Activated CD8-positive, alpha-beta memory T cell treated with anti-CD3 and anti-CD28 coated beads, Interleukin-2, amount 50 U/mL, for 1 hour (primary cell): ENCODE data around the gene MMP2.

ENCODE experiments used
- DNase-seq: peaks from one replicate; pipeline ENCODE4 v3.0.0-alpha.2; 2020; ENCODE audit errors: extremely low read depth

Gene MMP2

GRCh38 chr16:55513616-55514015 is 34.6 kb downstream of the MMP2 start:
- no peak for DNase-seq

GRCh38 chr16:55515111-55515510 is 36.1 kb downstream of the MMP2 start:
- no peak for DNase-seq

GRCh38 chr16:55521792-55522191 is 42.8 kb downstream of the MMP2 start:
- DNase-seq, result no peak

GRCh38 chr16:55526441-55526840 is 47.4 kb downstream of the MMP2 start:
- DNase-seq, result no peak

GRCh38 chr16:55527885-55528284 is 48.9 kb downstream of the MMP2 start:
- DNase-seq, result no peak

GRCh38 chr16:55529018-55529417 is 50.0 kb downstream of the MMP2 start:
- no peak for DNase-seq

- no peak for DNase-seq
Measured at GRCh38 chr16:55530316-55530856, 51.4 kb downstream of the MMP2 start.

GRCh38 chr16:55532227-55532626 is 53.2 kb downstream of the MMP2 start:
- no peak for DNase-seq

GRCh38 chr16:55534756-55535155 is 55.8 kb downstream of the MMP2 start:
- no peak for DNase-seq

GRCh38 chr16:55539049-55539448 is 60.1 kb downstream of the MMP2 start:
- no peak for DNase-seq

- no peak for DNase-seq
Measured at GRCh38 chr16:55539488-55539887, 60.5 kb downstream of the MMP2 start.

GRCh38 chr16:55540221-55540620 is 61.2 kb downstream of the MMP2 start:
- DNase-seq, result no peak

GRCh38 chr16:55542459-55543082 is 63.6 kb downstream of the MMP2 start:
- no peak for DNase-seq

- no peak for DNase-seq
Measured at GRCh38 chr16:55543472-55543871, 64.5 kb downstream of the MMP2 start.

GRCh38 chr16:55552621-55553020 is 73.6 kb downstream of the MMP2 start:
- DNase-seq, result no peak

GRCh38 chr16:55555436-55555835 is 76.4 kb downstream of the MMP2 start:
- DNase-seq, result no peak
